ENCODE data around the gene EXOSC10. TPM values are rescaled to one million over a fixed set of nuclear protein-coding genes. Genes with fewer than 3 reads are reported as not detected.
"Not testable (repeated sequence)": the region's sequence is repeated elsewhere in the genome, so short reads cannot be mapped to it uniquely, and the experiment has no call there.

Gene EXOSC10
- polyA plus RNA-seq, 4 donors: 73.5 to 95.5 (median 86.4) TPM

GRCh38 chr1:11024154-11024873 is 75.4 kb downstream of the EXOSC10 start:
- DNase-seq (ENCODE audit: low read depth in 4 of 4, low spot score in 3 of 4): no peak

- no peak for DNase-seq (ENCODE audit: low read depth in 4 of 4, low spot score in 3 of 4)
These were observed 76.5 kb downstream of the EXOSC10 start for GRCh38 chr1:11023201-11023600.

DNA sequence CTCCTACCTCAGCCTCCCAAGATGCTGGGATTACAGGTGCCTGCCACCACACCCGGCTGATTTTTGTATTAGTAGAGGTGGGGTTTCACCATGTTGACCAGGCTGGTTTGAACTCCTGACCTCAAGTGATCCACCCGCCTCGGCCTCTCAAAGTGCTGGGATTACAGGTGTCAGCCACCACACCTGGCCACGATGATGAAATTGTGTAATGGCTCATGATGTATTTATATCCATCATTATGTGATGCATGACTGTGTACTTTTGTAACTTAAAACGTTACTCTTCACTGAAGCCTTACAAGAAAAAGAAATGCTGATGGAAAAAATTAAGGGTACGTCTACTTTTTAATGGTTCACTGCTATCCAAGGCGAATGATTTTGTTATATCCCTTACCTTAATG is 79.7 kb downstream of the EXOSC10 start:
- no peak for DNase-seq (ENCODE audit: low read depth in 4 of 4, low spot score in 3 of 4)

DNA sequence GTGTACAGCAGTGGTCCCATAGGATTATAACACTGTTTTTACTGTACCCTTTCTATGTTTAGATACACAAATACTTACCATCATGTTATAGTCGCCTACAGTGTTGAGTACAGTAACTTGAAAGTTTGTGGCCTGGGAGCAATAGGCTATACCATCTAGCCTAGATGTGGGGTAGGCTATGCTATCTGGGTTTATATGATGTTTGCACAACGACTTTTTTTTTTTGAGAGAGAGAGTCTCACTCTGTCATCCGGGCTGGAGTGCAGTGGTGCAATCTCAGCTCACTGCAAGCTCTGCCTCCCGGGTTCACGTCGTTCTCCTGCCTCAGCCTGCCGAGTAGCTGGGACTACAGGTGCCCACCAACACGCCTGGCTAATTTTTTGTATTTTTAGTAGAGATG is 80.3 kb downstream of the EXOSC10 start:
- not testable (repeated sequence) for DNase-seq (ENCODE audit: low read depth in 4 of 4, low spot score in 3 of 4)

Other genes with a start within 250 kb of the EXOSC10 start
- gene TARDBP, start 87.2 kb downstream of the EXOSC10 start, polyA plus RNA-seq (ENCODE audit: insufficient read length in 4 of 4): 100 to 1,000 TPM; 304 to 313 (median 308) TPM
- 1 to 10 TPM; 2.6 to 6.0 (median 3.9) TPM for gene MASP2, start 52.6 kb downstream of the EXOSC10 start, polyA plus RNA-seq (ENCODE audit: insufficient read length in 4 of 4)
- gene SRM, start 39.9 kb downstream of the EXOSC10 start, polyA plus RNA-seq (ENCODE audit: insufficient read length in 4 of 4): 10 to 100 TPM; 40.0 to 55.3 (median 42.6) TPM
- under 1 TPM in 2 of 4 donors, not detected in 2; 0.13 to 0.17 TPM for gene ANGPTL7, start 89.5 kb upstream of the EXOSC10 start, polyA plus RNA-seq (ENCODE audit: insufficient read length in 4 of 4)
- 10 to 100 TPM; 36.7 to 44.1 (median 39.4) TPM for gene MTOR, start 162.7 kb upstream of the EXOSC10 start, polyA plus RNA-seq (ENCODE audit: insufficient read length in 4 of 4)
- gene UBIAD1, start 173.3 kb upstream of the EXOSC10 start, polyA plus RNA-seq (ENCODE audit: insufficient read length in 4 of 4): 10 to 100 TPM; 15.1 to 17.6 (median 17.2) TPM

Measured in right renal pelvis (tissue), 4 donors.